H1 (cell line): ENCODE data around the gene EPB41L4B. TPM values are rescaled to one million over a fixed set of nuclear protein-coding genes. Genes with fewer than 3 reads are reported as not detected.

ENCODE experiments used
- CTCF ChIA-PET: fragments of 300-600 bp; sonication (Branson Sonifier 250); formaldehyde crosslinking; loops from one replicate; lab custom pipeline; 2021; ENCODE audit not compliant: partially characterized antibody; lab: Charles Lee
- POLR2A ChIA-PET: fragments of 300-600 bp; sonication (Branson Sonifier 250); formaldehyde crosslinking; loops from one replicate; lab custom pipeline; 2021; ENCODE audit warnings: inconsistent platforms; ENCODE audit not compliant: partially characterized antibody; lab: Charles Lee
- DNase-seq, 2 experiments: peaks; one replicate each; pipeline versions ENCODE4 v3.0.0 to v3.0.0-alpha.2; 2010 to 2022; ENCODE audit warnings: low spot score in 2 of 2, low read depth in 1 of 2, mixed read lengths in 1 of 2
- FAIRE-seq: peaks from 2 replicates; lab custom pipeline; 2011; peaks lifted over from hg19 to GRCh38; lab: Jason Lieb, UNC
- H2AFZ ChIP-seq: 2 replicates; pipeline ENCODE4 v1.8.1; 2012; ENCODE audit warnings: low read length, inconsistent platforms
- H2AK5ac ChIP-seq: 2 replicates; pipeline ENCODE4 v1.6.1; 2013; ENCODE audit warnings: low read depth, low read length
- H2BK120ac ChIP-seq: replicated peaks from 2 replicates; pipeline ENCODE3; 2013; ENCODE audit warnings: low read depth, low read length, inconsistent platforms
- H2BK12ac ChIP-seq: 2 replicates; pipeline ENCODE4 v1.6.1; 2013; ENCODE audit warnings: low read depth, low read length
- H2BK15ac ChIP-seq: 2 replicates; pipeline ENCODE4 v1.6.1; 2013; ENCODE audit warnings: low read length
- H2BK20ac ChIP-seq: 2 replicates; pipeline ENCODE4 v1.6.1; 2013; ENCODE audit warnings: low read length
- H2BK5ac ChIP-seq: 2 replicates; pipeline ENCODE4 v1.6.1; 2013; ENCODE audit warnings: low read depth, low read length
- H3K14ac ChIP-seq: 2 replicates; pipeline ENCODE4 v1.6.1; 2013; ENCODE audit warnings: inconsistent platforms; ENCODE audit not compliant: insufficient read length
- H3K18ac ChIP-seq: 2 replicates; pipeline ENCODE4 v1.6.1; 2013; ENCODE audit warnings: low read length; ENCODE audit errors: extremely low read depth
- H3K23ac ChIP-seq: 2 replicates; pipeline ENCODE4 v1.6.1; 2013; ENCODE audit warnings: inconsistent platforms; ENCODE audit not compliant: insufficient read length
- H3K23me2 ChIP-seq: 2 replicates; pipeline ENCODE4 v1.6.1; 2013; ENCODE audit warnings: low read depth, low read length
- H3K27ac ChIP-seq: 2 replicates; pipeline ENCODE4 v1.6.1; 2011; ENCODE audit warnings: low read depth, low read length, inconsistent platforms
- H3K27me3 ChIP-seq, 4 experiments: replicated peaks in 1 of 4; 1 replicate in 1 of 4; 2 replicates in 3 of 4; pipeline versions ENCODE4 v1.6.1 to v1.8.1; 2011 to 2013; ENCODE audit warnings: low read length in 3 of 4, mild to moderate bottlenecking in 3 of 4, inconsistent platforms in 2 of 4, mixed read lengths in 2 of 4, moderate library complexity in 1 of 4; ENCODE audit not compliant: control insufficient read depth in 3 of 4, insufficient read depth in 3 of 4; ENCODE audit errors: extremely low read depth in 1 of 4
- H3K36me3 ChIP-seq, 4 experiments: 2 replicates each; pipeline versions ENCODE4 v1.6.1 to v1.8.1; 2011 to 2013; ENCODE audit warnings: mild to moderate bottlenecking in 4 of 4, low read length in 3 of 4, moderate library complexity in 2 of 4, control low read depth in 1 of 4, inconsistent platforms in 1 of 4; ENCODE audit not compliant: insufficient read depth in 4 of 4, control insufficient read depth in 2 of 4
- H3K4ac ChIP-seq: replicated peaks from 2 replicates; pipeline ENCODE3; 2013; ENCODE audit warnings: low read length, low read depth, mixed read lengths, inconsistent platforms; ENCODE audit not compliant: insufficient read length
- H3K4me1 ChIP-seq, 4 experiments: replicated peaks in 1 of 4; 1 replicate in 1 of 4; 2 replicates in 3 of 4; pipeline versions ENCODE4 v1.6.1 to v1.8.1; 2011 to 2013; ENCODE audit warnings: low read length in 3 of 4, inconsistent platforms in 2 of 4, mixed read lengths in 1 of 4; ENCODE audit not compliant: insufficient read depth in 4 of 4, control insufficient read depth in 3 of 4
- H3K4me2 ChIP-seq, 2 experiments: 2 replicates each; pipeline versions ENCODE4 v1.6.1 to v1.8.1; 2011 to 2013; ENCODE audit warnings: low read depth in 2 of 2, low read length in 2 of 2, control low read depth in 1 of 2, inconsistent platforms in 1 of 2, mild to moderate bottlenecking in 1 of 2; ENCODE audit not compliant: insufficient read depth in 1 of 2
- H3K4me3 ChIP-seq, 4 experiments: fragments of 200-600, 300-600 bp in 1 of 4; sonication (generic), shearing (Covaris generic), sonication (Bioruptor Twin) in 1 of 4; 2 replicates each; pipeline versions ENCODE4 v1.5.1 to v1.8.1; 2011 to 2016; ENCODE audit warnings: low read length in 4 of 4, low read depth in 3 of 4, control low read depth in 2 of 4, inconsistent platforms in 2 of 4, mild to moderate bottlenecking in 2 of 4, mixed read lengths in 1 of 4, moderate library complexity in 1 of 4; ENCODE audit not compliant: insufficient read depth in 2 of 4; ENCODE audit errors: extremely low read depth in 1 of 4
- H3K56ac ChIP-seq: replicated peaks from 2 replicates; pipeline ENCODE3; 2013; ENCODE audit warnings: low read depth, mild to moderate bottlenecking, mixed read lengths, low read length, inconsistent platforms; ENCODE audit not compliant: insufficient read length
- H3K79me1 ChIP-seq: 2 replicates; pipeline ENCODE4 v1.6.1; 2013; ENCODE audit warnings: low read depth, low read length, control low read depth
- H3K79me2 ChIP-seq, 2 experiments: 2 replicates each; pipeline versions ENCODE4 v1.6.1 to v1.8.1; 2012 to 2013; ENCODE audit warnings: low read length in 2 of 2, mild to moderate bottlenecking in 2 of 2, inconsistent platforms in 1 of 2; ENCODE audit not compliant: insufficient read depth in 2 of 2, control insufficient read depth in 1 of 2
- H3K9ac ChIP-seq, 4 experiments: replicated peaks in 1 of 4; 1 replicate in 1 of 4; 2 replicates in 3 of 4; pipeline versions ENCODE4 v1.6.1 to v1.8.1; 2011 to 2013; ENCODE audit warnings: low read depth in 3 of 4, low read length in 3 of 4, control low read depth in 2 of 4, mild to moderate bottlenecking in 2 of 4, moderate library complexity in 2 of 4, inconsistent platforms in 1 of 4; ENCODE audit errors: extremely low read depth in 1 of 4
- H3K9me3 ChIP-seq, 2 experiments: 2 replicates each; pipeline versions ENCODE4 v1.6.1 to v1.8.1; 2012 to 2013; ENCODE audit warnings: mild to moderate bottlenecking in 2 of 2, moderate library complexity in 2 of 2, control low read depth in 1 of 2, inconsistent platforms in 1 of 2, low read depth in 1 of 2, low read length in 1 of 2, mixed read lengths in 1 of 2; ENCODE audit not compliant: insufficient read depth in 2 of 2
- H4K20me1 ChIP-seq, 2 experiments: replicated peaks in 1 of 2; 2 replicates each; pipeline versions ENCODE3 to v1.8.1; 2011 to 2013; ENCODE audit warnings: inconsistent platforms in 2 of 2, low read length in 2 of 2, mild to moderate bottlenecking in 1 of 2; ENCODE audit not compliant: insufficient read depth in 2 of 2, control insufficient read depth in 1 of 2
- H4K5ac ChIP-seq: 2 replicates; pipeline ENCODE4 v1.6.1; 2013; ENCODE audit warnings: low read length, low read depth, mixed read lengths, inconsistent platforms; ENCODE audit not compliant: insufficient read length
- H4K8ac ChIP-seq: 2 replicates; pipeline ENCODE4 v1.8.0; 2013; ENCODE audit warnings: mild to moderate bottlenecking, moderate library complexity, low read length, inconsistent platforms; ENCODE audit not compliant: insufficient read depth; ENCODE audit errors: extremely low read depth
- H4K91ac ChIP-seq: replicated peaks from 2 replicates; pipeline ENCODE3; 2013; ENCODE audit warnings: low read length, mixed read lengths, inconsistent platforms; ENCODE audit not compliant: insufficient read length
- ASH2L ChIP-seq: fragments of 200-600, 300-600 bp; sonication (generic); IDR thresholded peaks from one replicate; pipeline ENCODE4 v1.7.1; 2017; ENCODE audit warnings: low read length
- ATF3 ChIP-seq: IDR thresholded peaks from 2 replicates; pipeline ENCODE4 v1.6.1; 2011; ENCODE audit warnings: low read depth, mild to moderate bottlenecking, low read length; ENCODE audit not compliant: insufficient read depth
- EGR1 ChIP-seq: IDR thresholded peaks from 2 replicates; pipeline ENCODE4 v1.6.1; 2011; ENCODE audit warnings: low read depth, low read length, borderline replicate concordance
- GTF2F1 ChIP-seq: IDR thresholded peaks from 2 replicates; pipeline ENCODE4 v1.6.1; 2012; ENCODE audit warnings: low read depth, low read length, improper control_type of control experiment, borderline replicate concordance
- HDAC6 ChIP-seq: IDR thresholded peaks from one replicate; pipeline ENCODE4 v1.7.1; 2012; ENCODE audit warnings: low read depth, mild to moderate bottlenecking, inconsistent platforms, low read length, moderate library complexity
- JUND ChIP-seq: IDR thresholded peaks from 2 replicates; pipeline ENCODE4 v1.6.1; 2011; ENCODE audit warnings: mild to moderate bottlenecking, improper control_type of control experiment, low read length
- KDM1A ChIP-seq: fragments of 200-600, 300-600 bp; sonication (generic); IDR thresholded peaks from 2 replicates; pipeline ENCODE4 v1.7.1; 2016; ENCODE audit warnings: mild to moderate bottlenecking, low read length, borderline replicate concordance
- MAX ChIP-seq: IDR thresholded peaks from 2 replicates; pipeline ENCODE4 v1.6.1; 2012; ENCODE audit warnings: inconsistent platforms
- RFX5 ChIP-seq: IDR thresholded peaks from 2 replicates; pipeline ENCODE4 v1.6.1; 2011; ENCODE audit warnings: low read depth, low read length, improper control_type of control experiment, borderline replicate concordance
- RNF2 ChIP-seq: fragments of 200-900, 300-1000 bp; sonication (generic); IDR thresholded peaks from 2 replicates; pipeline ENCODE4 v1.7.1; 2016; ENCODE audit warnings: borderline replicate concordance, low read depth, mild to moderate bottlenecking, antibody characterized with exemption, low read length; ENCODE audit not compliant: poor library complexity, severe bottlenecking; ENCODE audit errors: missing control alignments
- SIRT6 ChIP-seq: IDR thresholded peaks from one replicate; pipeline ENCODE4 v1.7.1; 2012; ENCODE audit warnings: low read length, inconsistent platforms
- TCF12 ChIP-seq: IDR thresholded peaks from 2 replicates; pipeline ENCODE4 v1.6.1; 2011; ENCODE audit warnings: low read depth, mild to moderate bottlenecking, low read length
- YY1 ChIP-seq: IDR thresholded peaks from 2 replicates; pipeline ENCODE4 v1.6.1; 2011; ENCODE audit warnings: low read depth, mild to moderate bottlenecking, low read length
- ZNF274 ChIP-seq: IDR thresholded peaks from 2 replicates; pipeline ENCODE4 v1.7.0; 2012; ENCODE audit warnings: low read length, borderline replicate concordance; ENCODE audit errors: extremely low read depth
- WGBS, 2 experiments: shearing (Covaris generic) in 1 of 2; methylation state at CpG; one replicate each; pipeline versions ENCODE4 v1.1.6 to v1.1.7; 2013 to 2015; ENCODE audit warnings: low lambda C conversion rate in 2 of 2, mixed read lengths in 2 of 2, inconsistent platforms in 1 of 2, low coverage in 1 of 2, missing lambda C conversion rate in 1 of 2; ENCODE audit not compliant: insufficient replicate concordance in 2 of 2, insufficient coverage in 1 of 2, insufficient read length in 1 of 2; ENCODE audit errors: extremely low coverage in 1 of 2, missing lambda C conversion rate in 1 of 2; 5-methylcytosine and 5-hydroxymethylcytosine counted together
- polyA plus RNA-seq, 7 experiments: library from polyadenylated mRNA; depleted of rRNA in 3 of 7; stranded (reverse) in 5 of 7; unstranded in 2 of 7; fragments of >200 nt in 5 of 7; fragments of 200-250 nt in 2 of 7; gene quantifications; 1 replicate in 5 of 7; 2 replicates in 1 of 7; 4 replicates in 1 of 7; pipeline versions ENCODE4 v1.2.1 to v1.2.3, GENCODE V29; 2011 to 2013; ENCODE audit warnings: missing spikeins in 2 of 7, mixed read lengths in 2 of 7
- total RNA-seq: library from RNA; stranded (reverse); fragmentation: NEBNext Ultra II Directional; extraction: Animal tissue kit (Norgen Biotek cat#: 25700); gene quantifications from 2 replicates; pipeline ENCODE4 v1.2.1, GENCODE V29; 2021

Gene EPB41L4B
- total and polyA plus RNA-seq, 2 of the 8 experiments (the other 6 are each of a cell fraction or from before 2014, with no cell fraction given), result 11.9 to 25.0 TPM

- Histone ChIP-seq H3K27ac (no peak overlapping the region), H4K20me1 (no peaks in the 10 kb centered on the region), H4K8ac (no peak overlapping the region), H2BK15ac (no peak overlapping the region), H2AK5ac (no peak overlapping the region), H3K9ac (no peak overlapping the region), H3K4me1 (no peaks in the 10 kb centered on the region), H3K79me2 (no peaks in the 10 kb centered on the region), H2BK12ac (no peak overlapping the region; the same call in 1 of the 2 replicates), H3K4me2 (no peak overlapping the region), H3K36me3 (no peaks in the 10 kb centered on the region), H3K9me3 (no peaks in the 10 kb centered on the region), H3K56ac (no peak overlapping the region), H2BK20ac (no peak overlapping the region), H3K79me1 (no peaks in the 10 kb centered on the region), H3K23me2 (no peaks in the 10 kb centered on the region; the same call in 1 of the 2 replicates), H3K4ac (no peak overlapping the region), H2AFZ (no peak overlapping the region), H2BK5ac (no peak overlapping the region), H3K18ac (no peak overlapping the region), H4K5ac (no peak overlapping the region), H2BK120ac (no peak overlapping the region), H3K23ac (no peak overlapping the region), H3K27me3 (no peaks in the 10 kb centered on the region; a peak in 1 of 7 replicates), H3K4me3 (no peak overlapping the region), H3K14ac (no peak overlapping the region), H4K91ac (no peak overlapping the region)
- WGBS, 2 experiments, result 88% methylated on average over 1 of the region's 1 CpG; no CpG with 5 or more reads in 1 of the 2 experiments
- no peak for FAIRE-seq
- POLR2A ChIA-PET, result no interaction called here
- CTCF ChIA-PET, result interaction anchor here (0.8 to 3.2 kb wide), 3 partner anchors 8 to 130 kb away, joined by 3 to 14 read pairs (median 5); no protein-coding TSS in a partner anchor
- no peak for DNase-seq
- TF ChIP-seq TCF12 (no peak), HDAC6 (no peak), RFX5 (no peak), ASH2L (no peak), KDM1A (no peak), ATF3 (no peak), MAX (no peak), GTF2F1 (no peak), RNF2 (no peak), YY1 (no peak), EGR1 (no peak), JUND (no peak), ZNF274 (no peak), SIRT6 (no peak)
These were observed 130.7 kb downstream of the EPB41L4B start for GRCh38 chr9:109190151-109190550.
